HL-60 (cell line): Measurements from ENCODE around the gene MAP3K20.

Experiments
- DNase-seq, 2 experiments: peaks; one replicate each; pipeline ENCODE4 v3.0.0-alpha.2; 2010 to 2020; ENCODE audit warnings: low read depth in 1 of 2, low spot score in 1 of 2
- H3K27ac ChIP-seq: fragments of 250-450 bp; sonication (Bioruptor Pico); replicated peaks from 2 replicates; pipeline ENCODE4 v1.5.1; 2020; ENCODE audit warnings: mild to moderate bottlenecking, moderate library complexity
- H3K27me3 ChIP-seq: fragments of 250-450 bp; sonication (Bioruptor Pico); 2 replicates; pipeline ENCODE4 v1.5.1; 2021; ENCODE audit warnings: mild to moderate bottlenecking, moderate library complexity; ENCODE audit not compliant: insufficient read depth, poor library complexity, severe bottlenecking
- H3K4me3 ChIP-seq: replicated peaks from 2 replicates; pipeline ENCODE4 v1.5.1; 2011; ENCODE audit warnings: mild to moderate bottlenecking, control low read depth, low read length; ENCODE audit not compliant: insufficient read depth
- GABPA ChIP-seq: IDR thresholded peaks from 2 replicates; pipeline ENCODE4 v1.6.1; 2012; ENCODE audit warnings: low read depth
- POLR2AphosphoS5 ChIP-seq: IDR thresholded peaks from 2 replicates; pipeline ENCODE4 v1.6.1; 2012; ENCODE audit warnings: low read depth
- SPI1 ChIP-seq: IDR thresholded peaks from 2 replicates; pipeline ENCODE4 v1.6.1; 2012; ENCODE audit warnings: low read depth, mild to moderate bottlenecking, borderline replicate concordance
- TF ChIP-seq, protein P1 (sequence below): IDR thresholded peaks from one replicate; pipeline ENCODE4 v1.5.1; 2011; ENCODE audit warnings: low read length, control low read depth, inconsistent platforms; ENCODE audit not compliant: insufficient read depth
- TF ChIP-seq, protein P2 (sequence below): IDR thresholded peaks from 2 replicates; pipeline ENCODE4 v1.6.1; 2012; ENCODE audit warnings: low read depth; ENCODE audit not compliant: insufficient replicate concordance

MAP3K20 gene

DNA sequence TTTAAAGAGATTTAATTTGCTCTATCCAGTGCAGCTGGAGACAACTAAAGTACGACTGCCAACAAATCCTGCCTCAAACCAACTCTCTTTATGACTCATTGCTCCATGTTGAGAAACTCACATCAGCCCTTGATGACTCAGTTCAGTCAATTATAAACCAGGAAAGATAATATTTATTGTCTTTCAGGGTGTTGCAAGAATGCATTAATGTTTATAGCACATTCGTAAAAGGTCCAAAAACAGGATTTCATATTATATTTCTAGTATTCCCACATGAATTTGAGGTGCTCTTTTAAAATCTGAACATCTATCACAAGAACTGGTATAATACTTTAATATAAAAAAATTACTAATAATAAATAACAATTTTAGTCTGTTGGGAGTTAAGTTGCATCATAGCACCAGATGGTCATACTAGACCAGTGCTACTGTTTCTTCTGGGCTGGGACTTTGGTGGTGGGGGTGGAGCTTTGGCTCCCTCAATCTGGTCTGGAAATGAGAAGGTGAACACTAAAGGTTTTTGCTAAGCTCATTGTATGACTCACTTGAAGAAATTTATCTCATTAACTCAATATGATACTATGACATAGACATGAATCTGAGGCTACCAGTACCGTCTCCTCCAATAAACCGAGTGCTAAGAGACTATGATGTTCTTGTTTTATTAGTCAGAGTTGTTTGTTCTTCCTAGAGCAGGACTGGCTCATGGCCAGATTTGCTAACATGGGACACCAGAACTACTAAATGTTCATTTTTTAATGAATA lies 26.6 kb upstream of the MAP3K20 start:
- Histone ChIP-seq H3K27ac (0 out of 2 replicates have a peak overlapping the region, but pooled peaks have one; percentile 12), H3K27me3 (no peaks in the 10 kb centered on the region), H3K4me3 (no peak overlapping the region)
- TF ChIP-seq GABPA (no peak), POLR2AphosphoS5 (no peak), SPI1 (no peak)
- TF ChIP-seq, protein P1, sequence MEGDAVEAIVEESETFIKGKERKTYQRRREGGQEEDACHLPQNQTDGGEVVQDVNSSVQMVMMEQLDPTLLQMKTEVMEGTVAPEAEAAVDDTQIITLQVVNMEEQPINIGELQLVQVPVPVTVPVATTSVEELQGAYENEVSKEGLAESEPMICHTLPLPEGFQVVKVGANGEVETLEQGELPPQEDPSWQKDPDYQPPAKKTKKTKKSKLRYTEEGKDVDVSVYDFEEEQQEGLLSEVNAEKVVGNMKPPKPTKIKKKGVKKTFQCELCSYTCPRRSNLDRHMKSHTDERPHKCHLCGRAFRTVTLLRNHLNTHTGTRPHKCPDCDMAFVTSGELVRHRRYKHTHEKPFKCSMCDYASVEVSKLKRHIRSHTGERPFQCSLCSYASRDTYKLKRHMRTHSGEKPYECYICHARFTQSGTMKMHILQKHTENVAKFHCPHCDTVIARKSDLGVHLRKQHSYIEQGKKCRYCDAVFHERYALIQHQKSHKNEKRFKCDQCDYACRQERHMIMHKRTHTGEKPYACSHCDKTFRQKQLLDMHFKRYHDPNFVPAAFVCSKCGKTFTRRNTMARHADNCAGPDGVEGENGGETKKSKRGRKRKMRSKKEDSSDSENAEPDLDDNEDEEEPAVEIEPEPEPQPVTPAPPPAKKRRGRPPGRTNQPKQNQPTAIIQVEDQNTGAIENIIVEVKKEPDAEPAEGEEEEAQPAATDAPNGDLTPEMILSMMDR, result no peak
- TF ChIP-seq, protein P2, sequence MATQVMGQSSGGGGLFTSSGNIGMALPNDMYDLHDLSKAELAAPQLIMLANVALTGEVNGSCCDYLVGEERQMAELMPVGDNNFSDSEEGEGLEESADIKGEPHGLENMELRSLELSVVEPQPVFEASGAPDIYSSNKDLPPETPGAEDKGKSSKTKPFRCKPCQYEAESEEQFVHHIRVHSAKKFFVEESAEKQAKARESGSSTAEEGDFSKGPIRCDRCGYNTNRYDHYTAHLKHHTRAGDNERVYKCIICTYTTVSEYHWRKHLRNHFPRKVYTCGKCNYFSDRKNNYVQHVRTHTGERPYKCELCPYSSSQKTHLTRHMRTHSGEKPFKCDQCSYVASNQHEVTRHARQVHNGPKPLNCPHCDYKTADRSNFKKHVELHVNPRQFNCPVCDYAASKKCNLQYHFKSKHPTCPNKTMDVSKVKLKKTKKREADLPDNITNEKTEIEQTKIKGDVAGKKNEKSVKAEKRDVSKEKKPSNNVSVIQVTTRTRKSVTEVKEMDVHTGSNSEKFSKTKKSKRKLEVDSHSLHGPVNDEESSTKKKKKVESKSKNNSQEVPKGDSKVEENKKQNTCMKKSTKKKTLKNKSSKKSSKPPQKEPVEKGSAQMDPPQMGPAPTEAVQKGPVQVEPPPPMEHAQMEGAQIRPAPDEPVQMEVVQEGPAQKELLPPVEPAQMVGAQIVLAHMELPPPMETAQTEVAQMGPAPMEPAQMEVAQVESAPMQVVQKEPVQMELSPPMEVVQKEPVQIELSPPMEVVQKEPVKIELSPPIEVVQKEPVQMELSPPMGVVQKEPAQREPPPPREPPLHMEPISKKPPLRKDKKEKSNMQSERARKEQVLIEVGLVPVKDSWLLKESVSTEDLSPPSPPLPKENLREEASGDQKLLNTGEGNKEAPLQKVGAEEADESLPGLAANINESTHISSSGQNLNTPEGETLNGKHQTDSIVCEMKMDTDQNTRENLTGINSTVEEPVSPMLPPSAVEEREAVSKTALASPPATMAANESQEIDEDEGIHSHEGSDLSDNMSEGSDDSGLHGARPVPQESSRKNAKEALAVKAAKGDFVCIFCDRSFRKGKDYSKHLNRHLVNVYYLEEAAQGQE, result no peak
- peak; percentile 48 to 84 for DNase-seq

DNA sequence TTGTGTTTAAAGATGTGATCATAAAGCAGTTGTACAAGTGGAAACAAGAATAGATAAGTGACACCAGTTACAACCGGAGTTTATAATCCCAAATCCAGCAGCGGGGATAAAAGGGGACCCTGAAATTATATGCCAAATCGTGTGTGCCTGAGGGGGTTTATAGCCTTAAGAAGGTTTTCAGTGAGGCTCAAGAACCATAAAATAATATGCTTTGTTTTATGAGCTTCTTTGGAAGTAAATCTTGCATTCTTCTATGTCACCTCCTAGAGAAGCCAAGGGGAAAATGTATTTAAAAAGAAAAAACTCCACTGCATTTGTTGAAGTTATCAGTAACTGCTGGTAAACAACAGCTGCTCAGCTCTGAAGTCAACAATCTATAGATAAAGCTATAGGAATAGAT lies 25.8 kb upstream of the MAP3K20 start:
- Histone ChIP-seq H3K27ac (no peak overlapping the region), H3K4me3 (no peak overlapping the region), H3K27me3 (no peaks in the 10 kb centered on the region)
- DNase-seq, result no peak
- TF ChIP-seq SPI1 (no peak), POLR2AphosphoS5 (no peak), GABPA (no peak)
- TF ChIP-seq, protein P2, result no peak
- TF ChIP-seq, protein P1, result no peak

DNA sequence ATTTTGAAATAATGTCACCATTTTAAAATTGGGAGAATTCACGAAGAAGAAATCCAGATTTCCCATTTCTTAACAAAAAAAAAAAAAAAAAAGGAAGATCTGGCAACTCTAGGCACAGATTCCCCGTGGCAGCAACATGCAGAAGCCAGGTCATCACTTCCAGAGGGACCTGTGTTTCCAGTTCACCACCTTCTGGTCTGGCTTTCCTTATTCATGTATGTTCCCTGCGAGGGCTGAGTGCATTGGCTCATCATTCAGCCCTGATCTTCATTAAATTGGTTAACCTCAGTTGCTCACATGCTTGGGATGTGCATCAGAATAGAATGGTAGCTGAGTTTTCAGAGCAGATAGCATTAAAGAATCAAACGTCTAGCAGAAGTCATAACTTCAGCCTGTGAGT lies 25.0 kb upstream of the MAP3K20 start:
- no peak overlapping the region for H3K27ac ChIP-seq
- TF ChIP-seq SPI1 (no peak), GABPA (no peak), POLR2AphosphoS5 (no peak)
- TF ChIP-seq, protein P1, result no peak
- TF ChIP-seq, protein P2, result no peak
- no peak for DNase-seq
- no peaks in the 10 kb centered on the region for H3K27me3 ChIP-seq
- H3K4me3 ChIP-seq, result no peak overlapping the region
